Liver (tissue), 3 donors: ENCODE measurements around the gene USP25.

Source experiments
- ATF3 ChIP-seq: IDR thresholded peaks from 2 replicates; pipeline ENCODE4 v1.6.1; 2016; ENCODE audit warnings: antibody characterized with exemption
- CTCF ChIP-seq: fragments of 150-350 bp; IDR thresholded peaks from 2 replicates; pipeline ENCODE4 v1.5.1; 2017; ENCODE audit warnings: improper control_type of control experiment, low read depth, low read length; ENCODE audit not compliant: missing input control
- FOXA2 ChIP-seq: IDR thresholded peaks from 2 replicates; pipeline ENCODE4 v1.6.1; 2016; ENCODE audit warnings: antibody characterized with exemption
- donor health status: healthy.
- donor health status: healthy.

- no peak for TF ChIP-seq ATF3
- TF ChIP-seq CTCF: no peak
- TF ChIP-seq FOXA2: no peak
These were observed 881 bp downstream of the USP25 start for GRCh38 chr21:15730484-15731242.
